GDM1 (cell line): ENCODE data around the gene PPIB.

Experiments used
- DNase-seq: peaks from one replicate; lab custom pipeline; 2025; lab: John Stamatoyannopoulos, UW

Gene PPIB

GRCh38 chr15:64162869-64163658 lies at the start of gene PPIB:
Gene PPIB, minus strand, starts transcription at chr15:64163022. Its CDS starts 36 bp downstream, at chr15:64162986.
- DNase-seq: peak; percentile 99

GRCh38 chr15:64211696-64212095 lies 48.9 kb upstream of the PPIB start:
- DNase-seq: no peak

GRCh38 chr15:64210371-64210770 lies 47.5 kb upstream of the PPIB start:
- no peak for DNase-seq

- DNase-seq: peak; percentile 7
These were observed 47.0 kb upstream of the PPIB start for GRCh38 chr15:64209680-64210334.

- DNase-seq: no peak
These were observed 42.4 kb upstream of the PPIB start for GRCh38 chr15:64205202-64205601.

- DNase-seq: no peak
These were observed 34.6 kb upstream of the PPIB start for GRCh38 chr15:64197425-64197824.

GRCh38 chr15:64193971-64194370 lies 31.1 kb upstream of the PPIB start:
- DNase-seq: no peak

GRCh38 chr15:64191971-64192830 lies 29.4 kb upstream of the PPIB start:
- no peak for DNase-seq

GRCh38 chr15:64187396-64188191 lies 24.8 kb upstream of the PPIB start:
- DNase-seq: no peak

- no peak for DNase-seq
These were observed 22.5 kb upstream of the PPIB start for GRCh38 chr15:64185146-64185911.

GRCh38 chr15:64182859-64183370 lies 20.1 kb upstream of the PPIB start:
- DNase-seq: no peak

GRCh38 chr15:64180235-64180824 lies 17.5 kb upstream of the PPIB start:
- no peak for DNase-seq

GRCh38 chr15:64166102-64166890 lies 3.5 kb upstream of the PPIB start:
- DNase-seq: no peak

GRCh38 chr15:64164436-64164835 lies 1.6 kb upstream of the PPIB start:
- no peak for DNase-seq

GRCh38 chr15:64163659-64164362 lies 989 bp upstream of the PPIB start:
- no peak for DNase-seq

- no peak for DNase-seq
These were observed 349 bp downstream of the PPIB start for GRCh38 chr15:64162478-64162868.

GRCh38 chr15:64161688-64162477 lies 939 bp downstream of the PPIB start:
- no peak for DNase-seq
